ENCODE data around the gene KCNG2. TPM values are rescaled to one million over a fixed set of nuclear protein-coding genes. Genes with fewer than 3 reads are reported as not detected.
A peak's percentile ranks its signal among the peaks of the same experiment; 100 is the strongest.

The KCNG2 gene
- total and polyA plus RNA-seq, 2 of the 13 experiments (the other 11 are each of a cell fraction or from before 2014, with no cell fraction given), result not detected

DNA sequence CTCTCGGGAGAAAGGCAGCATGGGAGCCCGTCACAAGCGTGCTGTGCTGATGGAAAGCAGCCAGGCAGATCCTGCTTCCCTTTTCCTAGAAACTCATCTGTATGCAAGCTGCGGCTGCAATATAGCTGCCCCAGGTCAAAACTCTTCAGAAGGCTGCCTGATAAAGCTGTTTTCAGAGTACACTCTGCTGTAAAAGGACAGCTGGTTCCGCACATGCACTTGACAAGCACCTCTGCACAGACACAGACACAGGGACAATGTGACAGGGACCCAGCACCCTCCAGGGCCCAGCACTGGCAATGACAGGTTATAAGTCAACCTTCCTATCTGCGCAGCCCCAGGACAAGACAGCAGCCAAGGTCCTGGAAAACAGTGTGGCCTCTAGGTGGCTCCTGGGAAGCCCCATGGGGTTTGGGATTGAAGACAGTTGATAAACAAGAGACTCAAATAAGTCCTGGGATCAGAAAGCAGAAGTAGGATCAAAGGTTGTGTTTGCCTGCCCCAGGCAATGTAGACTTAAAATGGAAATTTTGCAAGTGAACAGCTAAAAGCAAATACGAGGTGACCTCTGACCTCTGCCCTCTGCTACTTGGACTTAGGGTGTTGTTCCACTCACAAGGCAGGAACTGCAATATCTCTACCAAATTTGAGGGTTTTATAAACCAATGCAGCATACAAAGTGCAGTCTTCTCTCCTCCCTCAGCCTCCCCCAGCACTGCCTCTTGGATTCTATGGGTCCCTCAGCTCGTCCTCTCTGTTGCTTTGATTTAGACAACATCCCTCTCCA lies 136.8 kb downstream of the KCNG2 start (continued):
- TF ChIP-seq IKZF4 (CRISPR knock-in tag; IDR thresholded peaks at IDR 0.05; ENCODE audit: borderline replicate concordance, low read depth, not compliant biosample characterization) (no peak), ZBTB1 (CRISPR knock-in tag; IDR thresholded peaks at IDR 0.05; ENCODE audit: borderline replicate concordance) (no peak), RAD21 (CRISPR knock-in tag; IDR thresholded peaks at IDR 0.05) (peak; percentile 80), ZNF205 (CRISPR knock-in tag; IDR thresholded peaks at IDR 0.05) (peak; percentile 89), ETV5 (CRISPR knock-in tag; IDR thresholded peaks at IDR 0.05; ENCODE audit: borderline replicate concordance) (peak; percentile 77; the same call in 1 of the 2 replicates), SAFB2 (CRISPR knock-in tag; IDR thresholded peaks at IDR 0.05; ENCODE audit: borderline replicate concordance, low read depth) (peak; percentile 61; the same call in 1 of the 2 replicates), ZMYM3 (CRISPR knock-in tag; IDR thresholded peaks at IDR 0.05) (peak; percentile 65; the same call in 1 of the 2 replicates), ZNF761 (CRISPR knock-in tag; conservative IDR thresholded peaks at IDR 0.05) (peak; percentile 31; the same call in 1 of the 2 replicates), NFKB2 (CRISPR knock-in tag; IDR thresholded peaks at IDR 0.05; ENCODE audit: borderline replicate concordance) (no peak), AKAP8 (CRISPR knock-in tag; IDR thresholded peaks at IDR 0.05) (no peak), ZFX (CRISPR knock-in tag; IDR thresholded peaks at IDR 0.05; ENCODE audit: low read depth) (peak; percentile 53; the same call in 1 of the 2 replicates), JUN (CRISPR knock-in tag; IDR thresholded peaks at IDR 0.05) (peak; percentile 58; the same call in 1 of the 2 replicates)
- TF ChIP-seq, protein P1, sequence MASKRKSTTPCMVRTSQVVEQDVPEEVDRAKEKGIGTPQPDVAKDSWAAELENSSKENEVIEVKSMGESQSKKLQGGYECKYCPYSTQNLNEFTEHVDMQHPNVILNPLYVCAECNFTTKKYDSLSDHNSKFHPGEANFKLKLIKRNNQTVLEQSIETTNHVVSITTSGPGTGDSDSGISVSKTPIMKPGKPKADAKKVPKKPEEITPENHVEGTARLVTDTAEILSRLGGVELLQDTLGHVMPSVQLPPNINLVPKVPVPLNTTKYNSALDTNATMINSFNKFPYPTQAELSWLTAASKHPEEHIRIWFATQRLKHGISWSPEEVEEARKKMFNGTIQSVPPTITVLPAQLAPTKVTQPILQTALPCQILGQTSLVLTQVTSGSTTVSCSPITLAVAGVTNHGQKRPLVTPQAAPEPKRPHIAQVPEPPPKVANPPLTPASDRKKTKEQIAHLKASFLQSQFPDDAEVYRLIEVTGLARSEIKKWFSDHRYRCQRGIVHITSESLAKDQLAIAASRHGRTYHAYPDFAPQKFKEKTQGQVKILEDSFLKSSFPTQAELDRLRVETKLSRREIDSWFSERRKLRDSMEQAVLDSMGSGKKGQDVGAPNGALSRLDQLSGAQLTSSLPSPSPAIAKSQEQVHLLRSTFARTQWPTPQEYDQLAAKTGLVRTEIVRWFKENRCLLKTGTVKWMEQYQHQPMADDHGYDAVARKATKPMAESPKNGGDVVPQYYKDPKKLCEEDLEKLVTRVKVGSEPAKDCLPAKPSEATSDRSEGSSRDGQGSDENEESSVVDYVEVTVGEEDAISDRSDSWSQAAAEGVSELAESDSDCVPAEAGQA (IDR thresholded peaks at IDR 0.05; ENCODE audit: low read depth), result 0 out of 2 replicates have a peak, but pooled peaks have one; percentile 12
- TF ChIP-seq, protein P1 (CRISPR knock-in tag; IDR thresholded peaks at IDR 0.05; ENCODE audit: borderline replicate concordance), result no peak
- TF ChIP-seq, protein P2, sequence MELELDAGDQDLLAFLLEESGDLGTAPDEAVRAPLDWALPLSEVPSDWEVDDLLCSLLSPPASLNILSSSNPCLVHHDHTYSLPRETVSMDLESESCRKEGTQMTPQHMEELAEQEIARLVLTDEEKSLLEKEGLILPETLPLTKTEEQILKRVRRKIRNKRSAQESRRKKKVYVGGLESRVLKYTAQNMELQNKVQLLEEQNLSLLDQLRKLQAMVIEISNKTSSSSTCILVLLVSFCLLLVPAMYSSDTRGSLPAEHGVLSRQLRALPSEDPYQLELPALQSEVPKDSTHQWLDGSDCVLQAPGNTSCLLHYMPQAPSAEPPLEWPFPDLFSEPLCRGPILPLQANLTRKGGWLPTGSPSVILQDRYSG (CRISPR knock-in tag; IDR thresholded peaks at IDR 0.05), result no peak
- TF ChIP-seq, protein P3, sequence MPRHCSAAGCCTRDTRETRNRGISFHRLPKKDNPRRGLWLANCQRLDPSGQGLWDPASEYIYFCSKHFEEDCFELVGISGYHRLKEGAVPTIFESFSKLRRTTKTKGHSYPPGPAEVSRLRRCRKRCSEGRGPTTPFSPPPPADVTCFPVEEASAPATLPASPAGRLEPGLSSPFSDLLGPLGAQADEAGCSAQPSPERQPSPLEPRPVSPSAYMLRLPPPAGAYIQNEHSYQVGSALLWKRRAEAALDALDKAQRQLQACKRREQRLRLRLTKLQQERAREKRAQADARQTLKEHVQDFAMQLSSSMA (CRISPR knock-in tag; IDR thresholded peaks at IDR 0.05), result peak; percentile 41; the same call in 1 of the 2 replicates
- TF ChIP-seq, protein P4, sequence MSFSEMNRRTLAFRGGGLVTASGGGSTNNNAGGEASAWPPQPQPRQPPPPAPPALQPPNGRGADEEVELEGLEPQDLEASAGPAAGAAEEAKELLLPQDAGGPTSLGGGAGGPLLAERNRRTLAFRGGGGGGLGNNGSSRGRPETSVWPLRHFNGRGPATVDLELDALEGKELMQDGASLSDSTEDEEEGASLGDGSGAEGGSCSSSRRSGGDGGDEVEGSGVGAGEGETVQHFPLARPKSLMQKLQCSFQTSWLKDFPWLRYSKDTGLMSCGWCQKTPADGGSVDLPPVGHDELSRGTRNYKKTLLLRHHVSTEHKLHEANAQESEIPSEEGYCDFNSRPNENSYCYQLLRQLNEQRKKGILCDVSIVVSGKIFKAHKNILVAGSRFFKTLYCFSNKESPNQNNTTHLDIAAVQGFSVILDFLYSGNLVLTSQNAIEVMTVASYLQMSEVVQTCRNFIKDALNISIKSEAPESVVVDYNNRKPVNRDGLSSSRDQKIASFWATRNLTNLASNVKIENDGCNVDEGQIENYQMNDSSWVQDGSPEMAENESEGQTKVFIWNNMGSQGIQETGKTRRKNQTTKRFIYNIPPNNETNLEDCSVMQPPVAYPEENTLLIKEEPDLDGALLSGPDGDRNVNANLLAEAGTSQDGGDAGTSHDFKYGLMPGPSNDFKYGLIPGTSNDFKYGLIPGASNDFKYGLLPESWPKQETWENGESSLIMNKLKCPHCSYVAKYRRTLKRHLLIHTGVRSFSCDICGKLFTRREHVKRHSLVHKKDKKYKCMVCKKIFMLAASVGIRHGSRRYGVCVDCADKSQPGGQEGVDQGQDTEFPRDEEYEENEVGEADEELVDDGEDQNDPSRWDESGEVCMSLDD (CRISPR knock-in tag; IDR thresholded peaks at IDR 0.05; ENCODE audit: borderline replicate concordance), result peak; percentile 52; the same call in 1 of the 2 replicates

Measured in HepG2 (cell line).